Duodenal mucosa (tissue), 2 donors: ENCODE measurements around the gene ZNF319.

Experiments
- H3K27ac ChIP-seq: one replicate; pipeline ENCODE4 v1.7.0; 2013; ENCODE audit warnings: low read depth, low read length
- H3K27me3 ChIP-seq, 2 donors: one replicate each; pipeline ENCODE4 v1.7.0; 2013; ENCODE audit warnings: low read length in 2 of 2, control low read depth in 1 of 2; ENCODE audit not compliant: insufficient read depth in 2 of 2, control insufficient read depth in 1 of 2
- H3K36me3 ChIP-seq, 2 donors: one replicate each; pipeline ENCODE4 v1.7.0; 2013; ENCODE audit warnings: low read length in 2 of 2, control low read depth in 1 of 2; ENCODE audit not compliant: insufficient read depth in 2 of 2, control insufficient read depth in 1 of 2
- H3K4me1 ChIP-seq, 2 donors: one replicate each; pipeline ENCODE4 v1.7.0; 2013; ENCODE audit warnings: low read length in 2 of 2, control low read depth in 1 of 2; ENCODE audit not compliant: insufficient read depth in 2 of 2, control insufficient read depth in 1 of 2
- H3K4me3 ChIP-seq, 2 donors: one replicate each; pipeline ENCODE4 v1.7.0; 2013; ENCODE audit warnings: low read length in 2 of 2, low read depth in 1 of 2
- H3K9ac ChIP-seq, 2 donors: one replicate each; pipeline ENCODE4 v1.7.0; 2013; ENCODE audit warnings: low read length in 2 of 2, low read depth in 1 of 2
- H3K9me3 ChIP-seq, 2 donors: one replicate each; pipeline ENCODE4 v1.7.0; 2013; ENCODE audit warnings: low read length in 2 of 2, control low read depth in 1 of 2; ENCODE audit not compliant: control insufficient read depth in 1 of 2

Gene ZNF319

DNA sequence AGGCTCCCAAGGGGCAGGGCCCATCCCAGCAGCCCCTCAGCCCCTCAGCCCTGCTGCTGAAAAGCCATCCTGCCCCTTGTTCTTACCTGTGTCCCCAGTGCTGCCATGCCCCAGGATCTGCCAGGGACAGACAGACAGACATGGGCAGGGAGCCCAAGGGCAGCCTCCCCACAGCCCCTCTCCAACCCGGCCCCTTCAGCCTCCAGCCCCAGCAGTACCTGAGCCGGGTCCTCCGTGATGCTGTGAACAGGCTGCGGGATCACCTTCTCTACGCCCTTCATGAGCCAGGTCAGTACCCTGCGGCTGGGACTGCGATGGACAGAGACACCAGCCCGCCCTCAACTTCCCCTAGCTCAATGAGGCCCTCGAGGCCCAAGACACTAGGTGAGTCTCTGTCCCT is 37.7 kb downstream of the ZNF319 start:
- Histone ChIP-seq H3K9ac (no peak overlapping the region), H3K36me3 (no peaks in the 10 kb centered on the region), H3K27me3 (no peaks in the 10 kb centered on the region), H3K4me1 (peaks cover 0 to 4% of the 10 kb centered on the region in 2 donors), H3K27ac (no peak overlapping the region), H3K4me3 (no peak overlapping the region), H3K9me3 (no peaks in the 10 kb centered on the region)

DNA sequence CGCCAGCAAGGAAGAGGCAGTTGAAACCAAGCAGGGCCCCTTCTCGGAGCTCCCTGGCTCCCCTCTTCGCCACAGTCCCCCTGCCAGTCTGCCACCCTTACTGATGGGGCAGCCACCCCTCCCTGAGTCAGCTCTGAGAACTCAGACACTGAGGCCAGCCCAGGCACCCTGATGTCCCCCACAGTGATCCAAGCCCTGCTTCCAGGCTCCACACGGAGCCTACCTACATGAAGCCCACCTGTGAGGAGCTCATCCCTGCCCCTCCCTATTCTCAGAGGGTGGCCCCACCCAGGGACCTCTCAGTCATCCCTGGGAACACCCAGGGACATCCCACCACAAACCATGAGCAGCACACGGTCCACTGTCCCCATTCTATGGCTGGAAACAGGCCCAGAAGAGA is 38.4 kb downstream of the ZNF319 start:
- H3K36me3 ChIP-seq, result no peaks in the 10 kb centered on the region
- no peak overlapping the region for H3K4me3 ChIP-seq
- H3K27ac ChIP-seq, result no peak overlapping the region
- no peaks in the 10 kb centered on the region for H3K9me3 ChIP-seq
- H3K9ac ChIP-seq, result no peak overlapping the region
- H3K4me1 ChIP-seq, result peaks cover 0 to 4% of the 10 kb centered on the region in 2 donors
- H3K27me3 ChIP-seq, result no peaks in the 10 kb centered on the region

DNA sequence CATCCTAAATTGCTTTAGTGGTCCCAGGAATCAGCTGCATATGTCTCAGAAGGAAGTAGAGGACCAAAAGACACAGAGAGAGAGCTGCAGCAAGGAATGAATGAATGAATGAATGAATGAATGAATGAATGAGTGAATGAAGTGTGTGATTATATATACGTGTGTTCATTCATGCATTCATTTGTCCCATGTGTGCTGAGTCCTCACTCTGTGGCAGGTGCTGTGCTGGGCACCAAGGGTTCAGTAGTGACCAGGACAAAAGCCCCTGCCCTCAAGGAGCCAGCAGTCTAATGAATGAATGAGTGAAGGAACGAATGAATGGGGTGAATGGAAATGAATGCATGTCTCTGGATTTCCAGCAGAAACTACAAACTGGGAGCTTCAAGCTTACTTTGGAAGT is 38.9 kb downstream of the ZNF319 start:
- Histone ChIP-seq H3K27me3 (no peaks in the 10 kb centered on the region), H3K27ac (no peak overlapping the region), H3K4me1 (peaks cover 0 to 4% of the 10 kb centered on the region in 2 donors), H3K9ac (no peak overlapping the region), H3K4me3 (no peak overlapping the region), H3K9me3 (no peaks in the 10 kb centered on the region), H3K36me3 (no peaks in the 10 kb centered on the region)

DNA sequence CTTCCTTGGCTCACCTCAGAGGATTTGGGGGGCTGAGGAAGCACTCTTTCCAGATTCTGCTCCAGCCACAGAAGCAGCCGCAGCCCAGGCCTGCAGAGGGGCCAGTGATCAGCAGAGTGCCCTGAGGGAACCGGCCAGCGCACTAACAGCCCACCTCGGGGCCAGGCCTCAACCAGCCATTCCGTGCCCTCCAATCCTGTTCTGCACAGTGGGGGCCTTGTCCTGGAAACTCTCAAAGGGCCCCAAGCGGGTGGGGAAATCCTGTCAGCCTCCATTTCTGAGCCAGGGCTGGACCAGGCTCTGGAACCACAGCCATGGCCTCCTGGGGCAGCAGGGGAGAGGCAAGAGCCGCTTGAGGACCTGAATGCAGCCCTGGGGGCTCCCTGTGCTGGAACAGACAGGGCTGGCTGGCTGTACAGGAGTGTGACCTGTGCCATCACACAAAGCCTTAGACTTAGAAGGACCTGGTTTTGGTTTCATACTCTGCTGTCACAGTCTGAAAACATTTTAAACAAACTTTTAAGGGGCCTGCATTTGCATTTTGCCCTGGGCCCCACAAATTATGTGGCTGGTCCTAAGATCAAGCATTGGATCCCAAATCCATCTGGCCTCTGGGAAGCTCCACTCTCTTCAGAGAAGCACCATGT is 39.5 kb downstream of the ZNF319 start:
- Histone ChIP-seq H3K9me3 (no peaks in the 10 kb centered on the region), H3K4me1 (peaks cover 0 to 1% of the 10 kb centered on the region in 2 donors), H3K27ac (no peak overlapping the region), H3K27me3 (no peaks in the 10 kb centered on the region), H3K9ac (no peak overlapping the region), H3K36me3 (no peaks in the 10 kb centered on the region), H3K4me3 (no peak overlapping the region)

DNA sequence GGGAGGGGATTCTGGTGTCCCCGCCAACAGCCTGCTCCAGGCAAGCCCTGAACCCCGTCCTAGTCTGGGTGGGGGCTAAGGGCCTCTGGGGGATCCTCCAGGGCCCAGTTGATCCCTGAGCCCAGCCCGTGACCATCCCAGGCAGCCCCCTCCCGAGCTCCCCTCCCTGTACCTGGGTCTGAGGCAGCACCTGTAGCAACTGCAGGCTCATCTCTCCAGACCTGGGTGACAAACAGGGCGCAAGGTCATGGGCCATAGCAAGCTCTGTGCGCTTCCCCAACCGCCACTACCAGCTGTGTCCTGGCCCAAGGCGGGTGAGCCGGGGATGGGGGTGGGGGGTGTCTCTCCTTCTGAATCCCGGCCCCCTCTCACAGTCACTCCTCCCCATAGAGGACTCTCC is 40.2 kb downstream of the ZNF319 start:
- no peaks in the 10 kb centered on the region for H3K27me3 ChIP-seq
- no peak overlapping the region for H3K9ac ChIP-seq
- H3K4me1 ChIP-seq, result no peaks in the 10 kb centered on the region
- H3K9me3 ChIP-seq, result no peaks in the 10 kb centered on the region
- H3K27ac ChIP-seq, result no peak overlapping the region
- no peak overlapping the region for H3K4me3 ChIP-seq
- no peaks in the 10 kb centered on the region for H3K36me3 ChIP-seq

DNA sequence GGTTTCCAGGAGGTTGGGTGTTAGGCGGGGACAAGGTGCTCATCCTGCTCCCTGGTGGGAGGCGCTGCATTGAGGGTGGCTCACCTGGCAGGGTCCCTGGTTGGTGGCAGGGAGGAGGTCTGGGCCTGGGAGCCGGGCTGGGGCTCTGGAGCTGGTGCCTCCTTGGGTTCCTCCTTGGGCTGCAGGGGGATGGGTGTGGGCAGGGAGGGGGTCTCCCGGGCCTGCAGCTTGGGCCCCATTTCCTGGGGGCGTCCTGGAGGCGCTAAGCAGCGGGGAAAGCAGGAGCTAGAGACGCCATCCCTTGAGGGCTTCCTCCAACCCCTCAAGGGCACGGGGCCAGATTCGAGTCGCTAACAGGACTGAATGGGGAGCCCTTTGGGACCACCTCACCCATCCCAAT is 40.7 kb downstream of the ZNF319 start:
- H3K9ac ChIP-seq, result no peak overlapping the region
- no peaks in the 10 kb centered on the region for H3K36me3 ChIP-seq
- no peaks in the 10 kb centered on the region for H3K4me1 ChIP-seq
- H3K27me3 ChIP-seq, result no peaks in the 10 kb centered on the region
- no peak overlapping the region for H3K27ac ChIP-seq
- H3K9me3 ChIP-seq, result no peaks in the 10 kb centered on the region
- no peak overlapping the region for H3K4me3 ChIP-seq

DNA sequence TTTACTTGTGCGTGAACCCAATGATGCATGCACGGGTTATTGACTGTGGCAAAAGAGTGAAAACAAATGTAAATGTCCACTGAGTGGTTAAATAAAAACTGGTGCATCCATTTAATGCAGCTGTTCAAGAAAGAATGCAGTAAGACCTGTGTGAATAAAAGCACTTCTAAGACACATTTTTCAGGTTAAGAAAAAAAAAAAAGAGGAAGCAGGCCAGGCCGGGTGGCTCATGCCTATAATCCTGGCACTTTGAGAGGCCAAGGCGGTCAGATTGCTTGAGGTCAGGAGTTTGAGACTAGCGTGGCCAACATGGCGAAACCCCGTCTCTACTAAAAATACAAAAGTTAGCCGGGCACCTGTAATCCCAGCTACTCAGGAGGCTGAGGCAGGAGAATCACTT is 41.4 kb downstream of the ZNF319 start:
- Histone ChIP-seq H3K27me3 (no peaks in the 10 kb centered on the region), H3K27ac (no peak overlapping the region), H3K9ac (no peak overlapping the region), H3K4me1 (no peaks in the 10 kb centered on the region), H3K4me3 (no peak overlapping the region), H3K36me3 (no peaks in the 10 kb centered on the region), H3K9me3 (no peaks in the 10 kb centered on the region)

DNA sequence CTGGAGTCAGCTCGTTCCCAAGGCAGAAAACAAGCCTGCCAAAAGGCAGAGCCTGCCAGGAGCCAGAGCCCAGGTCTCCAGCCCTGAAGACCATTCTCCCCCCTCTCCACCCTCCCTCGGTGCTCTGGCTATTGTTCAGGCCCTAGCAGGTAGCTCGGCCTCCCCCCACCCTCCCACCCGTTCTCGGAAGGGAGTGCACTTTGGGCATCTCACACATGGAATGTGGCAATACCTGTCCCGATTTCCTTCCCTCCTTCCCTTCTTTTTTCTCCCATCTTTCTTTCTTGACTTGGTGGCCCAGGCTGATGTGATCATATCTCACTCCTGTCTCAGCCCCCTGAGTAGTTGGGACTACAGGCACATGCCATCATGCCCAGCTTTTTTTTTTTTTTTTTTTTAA is 41.9 kb downstream of the ZNF319 start:
- Histone ChIP-seq H3K27me3 (no peaks in the 10 kb centered on the region), H3K9ac (no peak overlapping the region), H3K36me3 (no peaks in the 10 kb centered on the region), H3K9me3 (no peaks in the 10 kb centered on the region), H3K4me1 (no peaks in the 10 kb centered on the region), H3K27ac (no peak overlapping the region), H3K4me3 (no peak overlapping the region)

DNA sequence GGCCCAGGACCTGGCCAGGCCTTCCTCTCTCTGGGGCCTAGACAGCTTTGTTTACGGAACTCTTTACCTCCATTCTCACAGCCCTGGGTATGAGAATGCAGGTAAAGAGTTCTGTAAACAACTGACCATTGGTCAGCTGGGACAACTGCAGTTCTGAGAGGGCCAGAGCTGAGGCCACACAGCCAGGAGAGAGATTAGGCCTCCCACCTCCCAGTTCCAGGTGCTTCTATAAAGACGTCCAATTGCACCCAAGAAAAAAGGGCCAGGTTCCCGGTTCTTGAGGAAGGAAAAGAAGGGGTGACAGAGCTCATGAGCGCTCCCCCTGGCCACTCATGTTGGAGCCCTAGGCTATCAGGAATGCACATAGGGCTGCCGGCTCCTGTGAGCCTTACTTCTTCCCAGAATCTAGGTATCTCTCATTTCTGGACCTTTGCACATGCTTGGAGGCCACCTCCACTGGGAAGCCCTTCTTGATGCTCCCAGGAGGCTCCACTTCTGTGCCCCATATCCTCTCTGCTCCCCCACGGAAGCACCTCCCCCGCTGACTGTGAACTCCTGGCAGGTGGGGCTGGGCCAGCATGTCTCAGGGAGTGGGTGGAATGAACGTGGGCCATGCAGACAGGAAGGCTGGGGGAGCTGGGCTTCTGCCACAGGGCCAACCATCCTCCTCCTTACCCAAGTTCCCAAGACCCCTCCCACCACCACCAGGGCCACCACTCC is 42.6 kb downstream of the ZNF319 start:
- no peaks in the 10 kb centered on the region for H3K9me3 ChIP-seq
- no peaks in the 10 kb centered on the region for H3K27me3 ChIP-seq
- H3K9ac ChIP-seq, result no peak overlapping the region
- H3K27ac ChIP-seq, result no peak overlapping the region
- H3K4me3 ChIP-seq, result no peak overlapping the region
- no peaks in the 10 kb centered on the region for H3K36me3 ChIP-seq
- H3K4me1 ChIP-seq, result no peaks in the 10 kb centered on the region

DNA sequence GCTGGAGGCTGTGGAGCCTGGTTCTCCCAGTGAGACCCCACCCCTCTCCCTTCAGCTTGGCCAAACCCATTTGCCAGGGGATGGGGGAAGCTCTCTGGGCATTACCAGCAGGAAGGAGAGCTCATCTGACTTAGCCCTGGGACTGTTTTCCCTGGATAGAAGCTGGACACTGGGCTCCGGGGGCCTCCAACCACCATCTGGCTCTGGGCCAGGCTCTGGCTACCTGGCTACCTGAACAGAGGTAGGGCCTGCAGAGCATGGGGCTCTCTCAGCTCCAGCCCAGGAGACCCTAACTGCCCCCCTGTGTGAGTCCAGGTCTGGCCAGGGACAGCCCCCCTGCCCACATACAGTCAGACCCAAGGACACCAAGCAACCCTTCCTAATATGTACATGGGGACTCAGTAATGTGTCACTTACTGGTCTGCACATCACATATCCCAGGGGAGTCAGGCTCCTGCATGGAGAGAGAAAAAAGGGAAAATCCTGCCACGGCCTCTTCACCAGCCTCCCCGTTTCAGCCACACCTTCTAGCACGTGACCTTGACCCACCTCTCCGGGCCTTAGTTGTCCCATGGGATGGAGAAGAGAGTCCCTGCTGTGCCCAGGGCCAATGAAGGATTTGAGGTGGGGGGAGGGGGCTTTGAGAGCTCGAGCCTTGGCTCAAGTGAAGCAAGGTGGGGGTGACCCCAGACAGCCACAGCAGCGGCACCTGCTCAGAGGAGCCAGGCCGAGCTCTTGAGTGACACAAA is 43.4 kb downstream of the ZNF319 start:
- H3K36me3 ChIP-seq, result no peaks in the 10 kb centered on the region
- no peak overlapping the region for H3K27ac ChIP-seq
- H3K9ac ChIP-seq, result no peak overlapping the region
- no peaks in the 10 kb centered on the region for H3K27me3 ChIP-seq
- no peak overlapping the region for H3K4me3 ChIP-seq
- H3K9me3 ChIP-seq, result no peaks in the 10 kb centered on the region
- no peaks in the 10 kb centered on the region for H3K4me1 ChIP-seq
